Liver (tissue), 9 donors: Measurements from ENCODE around the gene SLC24A3. TPM values are rescaled to one million over a fixed set of nuclear protein-coding genes. Genes with fewer than 3 reads are reported as not detected.

ENCODE experiments used
- DNase-seq: peaks from one replicate; pipeline ENCODE4 v3.0.0-alpha.2; 2017; ENCODE audit warnings: low spot score
- H3K27ac ChIP-seq, 2 donors: one replicate each; pipeline ENCODE4 v1.7.0; 2013; ENCODE audit warnings: inconsistent platforms in 2 of 2, low read length in 2 of 2, control low read depth in 1 of 2, low read depth in 1 of 2, mild to moderate bottlenecking in 1 of 2
- H3K27me3 ChIP-seq, 4 donors: one replicate each; pipeline versions ENCODE4 v1.6.1 to v1.7.0; 2013; ENCODE audit warnings: low read length in 3 of 4, inconsistent platforms in 1 of 4, mild to moderate bottlenecking in 1 of 4, moderate library complexity in 1 of 4; ENCODE audit not compliant: control insufficient read depth in 4 of 4, insufficient read depth in 4 of 4
- H3K36me3 ChIP-seq, 4 donors: one replicate each; pipeline versions ENCODE4 v1.6.1 to v1.7.0; 2013; ENCODE audit warnings: low read length in 3 of 4, mild to moderate bottlenecking in 3 of 4, low read depth in 1 of 4, moderate library complexity in 1 of 4; ENCODE audit not compliant: control insufficient read depth in 4 of 4, insufficient read depth in 3 of 4
- H3K4me1 ChIP-seq, 4 donors: one replicate each; pipeline versions ENCODE4 v1.6.1 to v1.7.0; 2013; ENCODE audit warnings: low read length in 3 of 4, mild to moderate bottlenecking in 3 of 4, moderate library complexity in 1 of 4; ENCODE audit not compliant: control insufficient read depth in 4 of 4, insufficient read depth in 4 of 4
- H3K4me3 ChIP-seq, 3 donors: one replicate each; pipeline versions ENCODE4 v1.6.1 to v1.7.0; 2013; ENCODE audit warnings: low read length in 3 of 3, control low read depth in 1 of 3, low read depth in 1 of 3, mild to moderate bottlenecking in 1 of 3
- H3K9ac ChIP-seq, 2 donors: one replicate each; pipeline ENCODE4 v1.7.0; 2013; ENCODE audit warnings: low read length in 2 of 2, mild to moderate bottlenecking in 2 of 2, moderate library complexity in 2 of 2, control low read depth in 1 of 2, low read depth in 1 of 2
- H3K9me3 ChIP-seq, 4 donors: one replicate each; pipeline versions ENCODE4 v1.6.1 to v1.7.0; 2013; ENCODE audit warnings: low read length in 3 of 4; ENCODE audit not compliant: control insufficient read depth in 4 of 4
- ATF3 ChIP-seq: IDR thresholded peaks from 2 replicates; pipeline ENCODE4 v1.6.1; 2016; ENCODE audit warnings: antibody characterized with exemption
- CTCF ChIP-seq: fragments of 150-350 bp; IDR thresholded peaks from 2 replicates; pipeline ENCODE4 v1.5.1; 2017; ENCODE audit warnings: improper control_type of control experiment, low read depth, low read length; ENCODE audit not compliant: missing input control
- EGR1 ChIP-seq, 2 donors: IDR thresholded peaks; 2 replicates each; pipeline ENCODE4 v1.6.1; 2016 to 2018; ENCODE audit warnings: antibody characterized with exemption in 2 of 2, low read depth in 2 of 2
- FOXA1 ChIP-seq: IDR thresholded peaks from 2 replicates; pipeline ENCODE4 v1.6.1; 2016; ENCODE audit warnings: antibody characterized with exemption
- FOXA2 ChIP-seq: IDR thresholded peaks from 2 replicates; pipeline ENCODE4 v1.6.1; 2016; ENCODE audit warnings: antibody characterized with exemption
- HNF4A ChIP-seq, 2 donors: conservative IDR thresholded peaks; 2 replicates each; pipeline ENCODE4 v1.6.1; 2016; ENCODE audit warnings: antibody characterized with exemption in 2 of 2, mild to moderate bottlenecking in 2 of 2
- HNF4G ChIP-seq: IDR thresholded peaks from 2 replicates; pipeline ENCODE4 v1.6.1; 2016; ENCODE audit warnings: antibody characterized with exemption
- JUND ChIP-seq, 2 donors: IDR thresholded peaks; 2 replicates each; pipeline ENCODE4 v1.6.1; 2016; ENCODE audit warnings: antibody characterized with exemption in 2 of 2
- NR2F2 ChIP-seq: IDR thresholded peaks from 2 replicates; pipeline ENCODE4 v1.6.1; 2016; ENCODE audit warnings: antibody characterized with exemption
- RAD21 ChIP-seq, 2 donors: IDR thresholded peaks; 2 replicates each; pipeline ENCODE4 v1.6.1; 2016; ENCODE audit warnings: antibody characterized with exemption in 2 of 2, mild to moderate bottlenecking in 2 of 2
- REST ChIP-seq: IDR thresholded peaks from 2 replicates; pipeline ENCODE4 v1.6.1; 2016; ENCODE audit warnings: antibody characterized with exemption, mild to moderate bottlenecking
- RXRA ChIP-seq, 2 donors: IDR thresholded peaks; 2 replicates each; pipeline ENCODE4 v1.6.1; 2017 to 2018; ENCODE audit warnings: antibody characterized with exemption in 2 of 2, mild to moderate bottlenecking in 1 of 2
- SP1 ChIP-seq: IDR thresholded peaks from 2 replicates; pipeline ENCODE4 v1.6.1; 2018; ENCODE audit warnings: antibody characterized with exemption, mild to moderate bottlenecking
- TAF1 ChIP-seq: conservative IDR thresholded peaks from 2 replicates; pipeline ENCODE4 v1.6.1; 2016; ENCODE audit warnings: antibody characterized with exemption, mild to moderate bottlenecking
- YY1 ChIP-seq: IDR thresholded peaks from 2 replicates; pipeline ENCODE4 v1.6.1; 2016; ENCODE audit warnings: antibody characterized with exemption, mild to moderate bottlenecking
- ZBTB33 ChIP-seq: IDR thresholded peaks from 2 replicates; pipeline ENCODE4 v1.6.1; 2016; ENCODE audit warnings: antibody characterized with exemption
- WGBS: extraction: QIAGEN DNeasy Blood & Tissue Kit; methylation state at CpG from one replicate; pipeline ENCODE4 v1.1.7; 2013; 5-methylcytosine and 5-hydroxymethylcytosine counted together
- polyA plus RNA-seq, 2 donors: library from polyadenylated mRNA; stranded (reverse) in 1 of 2; unstranded in 1 of 2; fragments of 200-250 nt in 1 of 2; fragments of >200 nt in 1 of 2; fragmentation: Nextera tagmentation in 1 of 2; extraction: Ambion mirVana in 1 of 2; gene quantifications; one replicate each; pipeline versions ENCODE4 v1.2.1 to v1.2.3, GENCODE V29; 2013 to 2015
- total RNA-seq, 2 donors: library from RNA; depleted of rRNA; stranded (reverse); fragments of >200 nt; gene quantifications; one replicate each; pipeline ENCODE4 v1.2.3, GENCODE V29; 2014
- donor health status: healthy.
- donor health status: healthy.
- donor health status: healthy.
- donor health status: healthy.
- donor health status: healthy.

Gene SLC24A3
- total and polyA plus RNA-seq, 4 donors, result 0.28 to 1.8 (median 0.46) TPM

GRCh38 chr20:19412254-19412653, 199.8 kb downstream of the SLC24A3 start:
- no peak overlapping the region for H3K9ac ChIP-seq
- H3K27me3 ChIP-seq, result no peaks in the 10 kb centered on the region
- no peaks in the 10 kb centered on the region for H3K9me3 ChIP-seq
- DNase-seq, result no peak
- TF ChIP-seq JUND (IDR thresholded peaks at IDR 0.05) (no peak), NR2F2 (no peak), ATF3 (no peak), ZBTB33 (no peak), EGR1 (IDR thresholded peaks at IDR 0.05; ENCODE audit: low read depth in 2 of 2) (no peak), TAF1 (no peak), HNF4A (conservative IDR thresholded peaks at IDR 0.05) (no peak)
- H3K36me3 ChIP-seq, result no peaks in the 10 kb centered on the region
- H3K4me3 ChIP-seq, result no peak overlapping the region
- no peak overlapping the region for H3K27ac ChIP-seq
- H3K4me1 ChIP-seq, result peaks cover 3 to 11% (median 6%) of the 10 kb centered on the region in 4 donors
- 84% methylated on average over 3 of the region's 3 CpGs for WGBS

GRCh38 chr20:19414600-19414999, 202.2 kb downstream of the SLC24A3 start:
- TF ChIP-seq JUND (IDR thresholded peaks at IDR 0.05) (no peak), RXRA (IDR thresholded peaks at IDR 0.05) (peak; percentile 50 to 52)
- no peak overlapping the region for H3K27ac ChIP-seq
- no peak overlapping the region for H3K9ac ChIP-seq
- DNase-seq, result no peak
- 17% methylated on average over 1 of the region's 1 CpG for WGBS
- peaks cover 3 to 11% (median 6%) of the 10 kb centered on the region in 4 donors for H3K4me1 ChIP-seq
- H3K4me3 ChIP-seq, result no peak overlapping the region
- no peaks in the 10 kb centered on the region for H3K27me3 ChIP-seq
- H3K9me3 ChIP-seq, result no peaks in the 10 kb centered on the region
- H3K36me3 ChIP-seq, result no peaks in the 10 kb centered on the region

- WGBS, result 33% methylated on average over 1 of the region's 1 CpG
- peak; percentile 31 to 46 for TF ChIP-seq HNF4A (conservative IDR thresholded peaks at IDR 0.05)
- TF ChIP-seq YY1, result peak; percentile 16
- no peak for TF ChIP-seq JUND (IDR thresholded peaks at IDR 0.05)
- TF ChIP-seq RXRA (IDR thresholded peaks at IDR 0.05), result peak; percentile 41 to 69
- no peak overlapping the region for H3K9ac ChIP-seq
- H3K27me3 ChIP-seq, result no peaks in the 10 kb centered on the region
- DNase-seq, result no peak
- H3K9me3 ChIP-seq, result no peaks in the 10 kb centered on the region
- H3K4me1 ChIP-seq, result peaks cover 3 to 11% (median 6%) of the 10 kb centered on the region in 4 donors
- no peaks in the 10 kb centered on the region for H3K36me3 ChIP-seq
- no peak overlapping the region for H3K27ac ChIP-seq
- H3K4me3 ChIP-seq, result no peak overlapping the region
These were observed 203.3 kb downstream of the SLC24A3 start for GRCh38 chr20:19415786-19416185.

GRCh38 chr20:19416627-19417026, 204.2 kb downstream of the SLC24A3 start:
- DNase-seq, result no peak
- H3K4me3 ChIP-seq, result no peak overlapping the region
- no peak overlapping the region for H3K9ac ChIP-seq
- 97% methylated on average over 2 of the region's 2 CpGs for WGBS
- no peaks in the 10 kb centered on the region for H3K27me3 ChIP-seq
- H3K36me3 ChIP-seq, result no peaks in the 10 kb centered on the region
- no peak overlapping the region for H3K27ac ChIP-seq
- peaks cover 3 to 11% (median 6%) of the 10 kb centered on the region in 4 donors for H3K4me1 ChIP-seq
- H3K9me3 ChIP-seq, result peaks cover 0 to 3% (median 0%) of the 10 kb centered on the region in 4 donors
- no peak for TF ChIP-seq HNF4G
- no peak for TF ChIP-seq JUND (IDR thresholded peaks at IDR 0.05)
- no peak for TF ChIP-seq REST
- no peak for TF ChIP-seq ATF3
- no peak for TF ChIP-seq RAD21 (IDR thresholded peaks at IDR 0.05)
- TF ChIP-seq YY1, result no peak
- TF ChIP-seq RXRA (IDR thresholded peaks at IDR 0.05), result no peak
- no peak for TF ChIP-seq FOXA1
- TF ChIP-seq CTCF, result no peak
- TF ChIP-seq TAF1, result no peak
- TF ChIP-seq EGR1 (IDR thresholded peaks at IDR 0.05; ENCODE audit: low read depth in 2 of 2), result no peak
- no peak for TF ChIP-seq FOXA2
- no peak for TF ChIP-seq HNF4A (conservative IDR thresholded peaks at IDR 0.05)
- TF ChIP-seq SP1, result no peak
